ENCODE measurements around the gene ANO2. TPM values are rescaled to one million over a fixed set of nuclear protein-coding genes. Genes with fewer than 3 reads are reported as not detected.

The ANO2 gene
- total RNA-seq, 2 experiments from 2014 or later = not detected

- ChIA-PET POLR2A (no interaction called here), CTCF (interaction anchor here (0.6 to 1.2 kb wide), 4 partner anchors 8 to 175 kb away, joined by 3 to 5 read pairs (median 4); no protein-coding TSS in a partner anchor)
- DNase-seq = no peak
- Mint-ChIP-seq H3K36me3 (no peaks in the 10 kb centered on the region), H3K9me3 (peaks cover 3% of the 10 kb centered on the region), H3K4me1 (ENCODE audit: low read depth) (no peaks in the 10 kb centered on the region), H3K4me3 (no peak overlapping the region), H3K27ac (no peak overlapping the region), H3K27me3 (peaks cover 12% of the 10 kb centered on the region)
- intact Hi-C loops (cut with micrococcal nuclease) = no loop called here
These were observed 11.9 kb upstream of the ANO2 start for GRCh38 chr12:5956987-5957386.

- intact Hi-C loops (cut with micrococcal nuclease) = no loop called here
- H3K4me1 Mint-ChIP-seq (ENCODE audit: low read depth) = no peaks in the 10 kb centered on the region
- H3K4me3 Mint-ChIP-seq = no peak overlapping the region
- H3K36me3 Mint-ChIP-seq = no peaks in the 10 kb centered on the region
- H3K9me3 Mint-ChIP-seq = peaks cover 3% of the 10 kb centered on the region
- POLR2A ChIA-PET = no interaction called here
- DNase-seq = no peak
- CTCF ChIA-PET = no interaction called here
- H3K27ac Mint-ChIP-seq = no peak overlapping the region
- peaks cover 18% of the 10 kb centered on the region for H3K27me3 Mint-ChIP-seq
These were observed 9.6 kb upstream of the ANO2 start for GRCh38 chr12:5954661-5955060.

DNA sequence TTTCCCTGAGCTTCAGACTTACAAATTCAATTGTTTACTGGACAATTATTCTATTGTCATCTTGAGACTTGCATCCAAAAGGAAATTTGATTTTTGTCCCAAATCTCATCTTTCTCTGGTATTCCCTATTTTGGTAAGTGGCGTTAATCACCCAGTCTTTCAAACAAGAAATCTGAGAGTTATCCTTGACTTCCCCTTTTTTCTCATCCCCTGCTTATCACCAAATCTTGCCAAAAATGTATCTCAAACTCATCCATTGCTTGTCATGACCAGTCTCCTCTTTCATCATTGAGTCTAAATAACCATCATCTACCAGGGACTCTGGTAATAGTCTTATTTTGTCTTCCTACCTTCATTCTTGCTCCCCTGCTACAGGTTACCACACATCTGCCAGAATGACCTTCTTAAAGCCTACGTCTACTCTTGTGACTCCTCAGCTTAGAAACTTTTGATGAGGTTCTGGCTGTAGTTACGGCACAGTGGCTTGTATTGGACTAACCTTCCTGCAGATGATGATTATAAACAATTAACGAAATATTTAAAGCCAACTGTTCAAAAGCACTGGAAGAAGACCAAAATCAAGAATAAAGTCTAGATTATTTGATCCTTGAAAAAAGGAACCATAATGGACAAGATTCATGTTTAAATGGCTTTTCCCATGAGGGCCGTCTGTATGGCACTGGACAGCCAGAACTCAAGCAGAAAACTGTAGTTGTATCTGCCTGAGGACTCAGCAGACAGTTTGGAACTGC is 9.0 kb upstream of the ANO2 start:
- H3K27ac Mint-ChIP-seq = no peak overlapping the region

GRCh38 chr12:5952031-5952430 is 7.0 kb upstream of the ANO2 start:
- Mint-ChIP-seq H3K9me3 (peaks cover under 1% of the 10 kb centered on the region), H3K36me3 (no peaks in the 10 kb centered on the region), H3K4me1 (ENCODE audit: low read depth) (no peaks in the 10 kb centered on the region), H3K27me3 (peaks cover 27% of the 10 kb centered on the region), H3K4me3 (no peak overlapping the region), H3K27ac (no peak overlapping the region)
- ChIA-PET POLR2A (no interaction called here), CTCF (interaction anchor here (1.5 kb wide), 1 partner anchor 36 kb away, joined by 3 read pairs; no protein-coding TSS in a partner anchor)
- intact Hi-C loops (cut with micrococcal nuclease) = no loop called here
- DNase-seq = no peak

More for the DNA sequence above, 9.0 kb upstream of the ANO2 start:
- Mint-ChIP-seq H3K9me3 (peaks cover 3% of the 10 kb centered on the region), H3K4me3 (no peak overlapping the region), H3K36me3 (no peaks in the 10 kb centered on the region), H3K27me3 (peaks cover 20% of the 10 kb centered on the region), H3K4me1 (ENCODE audit: low read depth) (no peaks in the 10 kb centered on the region)
- ChIA-PET CTCF (no interaction called here), POLR2A (no interaction called here)
- intact Hi-C loops (cut with micrococcal nuclease) = no loop called here
- no peak for DNase-seq

- no peak for DNase-seq
- ChIA-PET POLR2A (no interaction called here), CTCF (no interaction called here)
- H3K27ac Mint-ChIP-seq = no peak overlapping the region
- no peak overlapping the region for H3K4me3 Mint-ChIP-seq
- peaks cover 2% of the 10 kb centered on the region for H3K4me1 Mint-ChIP-seq (ENCODE audit: low read depth)
- H3K27me3 Mint-ChIP-seq = peaks cover 52% of the 10 kb centered on the region
- intact Hi-C loops (cut with micrococcal nuclease) = no loop called here
- no peaks in the 10 kb centered on the region for H3K9me3 Mint-ChIP-seq
- H3K36me3 Mint-ChIP-seq = no peaks in the 10 kb centered on the region
These were observed 3.6 kb upstream of the ANO2 start for GRCh38 chr12:5948696-5949095.

GRCh38 chr12:5947006-5947405 is 1.9 kb upstream of the ANO2 start:
- intact Hi-C loops (cut with micrococcal nuclease) = no loop called here
- Mint-ChIP-seq H3K27ac (no peak overlapping the region), H3K27me3 (peaks cover 59% of the 10 kb centered on the region), H3K9me3 (no peaks in the 10 kb centered on the region), H3K4me1 (ENCODE audit: low read depth) (peaks cover 2% of the 10 kb centered on the region), H3K4me3 (no peak overlapping the region), H3K36me3 (no peaks in the 10 kb centered on the region)
- POLR2A ChIA-PET = no interaction called here
- DNase-seq = no peak
- CTCF ChIA-PET = no interaction called here

DNA sequence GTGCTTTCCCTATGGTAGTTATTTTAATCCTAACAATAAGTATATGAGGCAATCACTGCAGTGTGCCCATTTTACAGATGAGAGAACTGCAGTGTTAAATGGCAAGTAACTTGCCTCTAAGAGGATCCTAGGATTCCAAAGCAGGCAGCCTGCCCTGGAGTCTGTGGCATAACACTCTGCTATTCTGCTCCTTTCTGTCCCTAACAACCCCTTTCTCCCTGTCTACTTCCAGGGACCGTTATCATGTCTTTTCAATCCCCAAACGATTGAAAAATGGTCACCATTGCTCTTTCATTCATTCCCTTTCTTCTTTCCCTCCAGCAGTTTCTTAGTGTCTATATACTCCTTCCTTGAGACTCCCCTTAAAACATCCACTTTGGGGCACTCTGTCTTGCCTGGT is 1.3 kb upstream of the ANO2 start:
- intact Hi-C loops (cut with micrococcal nuclease) = no loop called here
- no peaks in the 10 kb centered on the region for H3K9me3 Mint-ChIP-seq
- CTCF ChIA-PET = no interaction called here
- no peak for DNase-seq
- H3K36me3 Mint-ChIP-seq = no peaks in the 10 kb centered on the region
- H3K27me3 Mint-ChIP-seq = peaks cover 59% of the 10 kb centered on the region
- no peak overlapping the region for H3K4me3 Mint-ChIP-seq
- POLR2A ChIA-PET = no interaction called here
- H3K4me1 Mint-ChIP-seq (ENCODE audit: low read depth) = peaks cover 2% of the 10 kb centered on the region
- H3K27ac Mint-ChIP-seq = no peak overlapping the region

GRCh38 chr12:5944688-5945070 is 380 bp downstream of the ANO2 start:
- H3K4me3 Mint-ChIP-seq = no peak overlapping the region
- CTCF ChIA-PET = no interaction called here
- H3K4me1 Mint-ChIP-seq (ENCODE audit: low read depth) = peaks cover 2% of the 10 kb centered on the region
- no peaks in the 10 kb centered on the region for H3K36me3 Mint-ChIP-seq
- intact Hi-C loops (cut with micrococcal nuclease) = no loop called here
- H3K27me3 Mint-ChIP-seq = peaks cover 57% of the 10 kb centered on the region
- no peak overlapping the region for H3K27ac Mint-ChIP-seq
- POLR2A ChIA-PET = no interaction called here
- no peaks in the 10 kb centered on the region for H3K9me3 Mint-ChIP-seq
- no peak for DNase-seq

DNA sequence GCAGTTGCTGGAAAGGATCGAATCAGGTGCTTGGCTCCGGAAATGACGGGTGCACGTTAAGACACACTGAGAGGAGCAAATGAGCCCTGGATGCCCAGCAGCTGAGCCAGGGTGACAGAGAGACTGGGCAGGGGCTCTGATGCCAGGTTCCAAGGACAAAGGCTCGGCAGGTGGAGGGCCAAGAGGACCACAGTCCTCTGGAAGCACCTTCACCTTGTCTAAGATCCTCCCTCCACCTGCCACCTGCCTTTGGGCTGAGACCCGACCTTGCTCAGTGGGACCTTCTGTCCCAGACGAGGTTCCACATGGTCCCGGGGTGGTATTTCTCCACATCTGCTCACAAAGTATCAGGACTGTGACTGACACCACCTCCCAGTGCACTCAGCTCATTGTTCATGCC is 1.0 kb downstream of the ANO2 start:
- CTCF ChIA-PET = no interaction called here
- no peaks in the 10 kb centered on the region for H3K36me3 Mint-ChIP-seq
- peaks cover 61% of the 10 kb centered on the region for H3K27me3 Mint-ChIP-seq
- no peaks in the 10 kb centered on the region for H3K9me3 Mint-ChIP-seq
- POLR2A ChIA-PET = no interaction called here
- intact Hi-C loops (cut with micrococcal nuclease) = no loop called here
- H3K27ac Mint-ChIP-seq = no peak overlapping the region
- no peak for DNase-seq
- H3K4me3 Mint-ChIP-seq = no peak overlapping the region
- peaks cover 2% of the 10 kb centered on the region for H3K4me1 Mint-ChIP-seq (ENCODE audit: low read depth)

DNA sequence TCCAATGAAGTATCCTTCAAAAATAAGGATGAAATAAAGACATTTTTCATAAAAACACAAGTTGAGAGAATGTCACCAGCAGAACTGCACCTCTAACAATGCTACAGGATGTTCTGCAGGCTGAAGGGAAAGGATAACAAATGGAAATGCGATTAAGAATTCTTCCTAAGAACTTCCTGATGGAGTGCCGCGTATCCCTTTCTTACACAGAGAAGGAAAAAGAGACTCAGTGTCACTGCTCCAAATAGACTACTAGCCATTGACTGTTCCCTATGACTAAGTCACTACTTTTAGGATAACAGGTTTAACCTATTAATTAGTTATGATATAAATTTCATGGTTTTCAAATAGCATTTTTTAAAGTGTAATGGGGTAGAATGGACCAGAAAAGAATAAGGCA is 3.2 kb downstream of the ANO2 start:
- intact Hi-C loops (cut with micrococcal nuclease) = no loop called here
- Mint-ChIP-seq H3K27me3 (peaks cover 56% of the 10 kb centered on the region), H3K9me3 (no peaks in the 10 kb centered on the region), H3K4me3 (no peak overlapping the region), H3K4me1 (ENCODE audit: low read depth) (peaks cover 2% of the 10 kb centered on the region), H3K27ac (no peak overlapping the region), H3K36me3 (no peaks in the 10 kb centered on the region)
- CTCF ChIA-PET = no interaction called here
- POLR2A ChIA-PET = no interaction called here
- DNase-seq = no peak

GRCh38 chr12:5927732-5928516 is 17.1 kb downstream of the ANO2 start:
- no peaks in the 10 kb centered on the region for H3K36me3 Mint-ChIP-seq
- no peaks in the 10 kb centered on the region for H3K4me1 Mint-ChIP-seq (ENCODE audit: low read depth)
- peaks cover 8% of the 10 kb centered on the region for H3K27me3 Mint-ChIP-seq
- no peak for DNase-seq
- H3K4me3 Mint-ChIP-seq = no peak overlapping the region
- intact Hi-C loops (cut with micrococcal nuclease) = no loop called here
- ChIA-PET CTCF (no interaction called here), POLR2A (no interaction called here)
- no peak overlapping the region for H3K27ac Mint-ChIP-seq
- peaks cover 3% of the 10 kb centered on the region for H3K9me3 Mint-ChIP-seq

DNA sequence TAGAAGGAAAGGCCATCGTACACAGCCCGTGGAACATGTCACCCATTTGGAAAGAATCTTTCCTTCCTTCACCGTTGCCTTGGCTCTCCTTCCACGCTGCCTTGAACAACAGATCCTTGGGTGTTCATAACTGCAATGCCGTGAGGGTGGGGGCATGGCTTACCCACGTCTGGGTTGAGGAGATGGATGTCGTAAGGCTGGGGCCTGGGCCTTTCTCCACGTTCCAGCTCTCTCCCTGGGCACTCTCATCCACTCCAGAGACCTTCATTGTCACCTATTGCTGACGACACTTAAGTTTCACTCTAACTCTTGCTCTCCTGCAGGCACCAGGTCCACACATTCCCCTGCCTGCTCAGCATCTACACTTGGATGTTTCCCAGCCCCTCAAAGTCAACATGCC is 19.4 kb downstream of the ANO2 start:
- no peak for DNase-seq
- CTCF ChIA-PET = no interaction called here
- intact Hi-C loops (cut with micrococcal nuclease) = no loop called here
- Mint-ChIP-seq H3K36me3 (no peaks in the 10 kb centered on the region), H3K4me1 (ENCODE audit: low read depth) (no peaks in the 10 kb centered on the region), H3K4me3 (no peak overlapping the region), H3K27ac (no peak overlapping the region), H3K27me3 (peaks cover 4% of the 10 kb centered on the region), H3K9me3 (peaks cover 3% of the 10 kb centered on the region)
- POLR2A ChIA-PET = no interaction called here

- no peak for DNase-seq
- Mint-ChIP-seq H3K27ac (no peak overlapping the region), H3K27me3 (peaks cover 8% of the 10 kb centered on the region), H3K4me1 (ENCODE audit: low read depth) (no peaks in the 10 kb centered on the region), H3K36me3 (no peaks in the 10 kb centered on the region), H3K9me3 (no peaks in the 10 kb centered on the region), H3K4me3 (no peak overlapping the region)
- ChIA-PET POLR2A (no interaction called here), CTCF (no interaction called here)
- intact Hi-C loops (cut with micrococcal nuclease) = no loop called here
These were observed 20.7 kb downstream of the ANO2 start for GRCh38 chr12:5924342-5924741.
